GM12864 (cell line): Measurements from ENCODE around the gene KRT35.
"Not testable (repeated sequence)": the region's sequence is repeated elsewhere in the genome, so short reads cannot be mapped to it uniquely, and the experiment has no call there.

Experiments used
- DNase-seq: peaks from one replicate; pipeline ENCODE4 v3.0.0-alpha.2; 2011; ENCODE audit warnings: low read depth
- H3K4me3 ChIP-seq: 2 replicates; pipeline ENCODE4 v1.5.1; 2011; ENCODE audit warnings: mild to moderate bottlenecking, low read depth, low read length, control low read depth
- CTCF ChIP-seq: IDR thresholded peaks from 2 replicates; pipeline ENCODE4 v1.5.1; 2011; ENCODE audit warnings: low read depth, mild to moderate bottlenecking, moderate library complexity, low read length, control low read depth, inconsistent platforms; ENCODE audit errors: missing control alignments

Gene KRT35

GRCh38 chr17:41434415-41434814 lies 46.5 kb downstream of the KRT35 start:
- no peak for DNase-seq
- no peak for TF ChIP-seq CTCF
- H3K4me3 ChIP-seq: no peak overlapping the region

GRCh38 chr17:41434005-41434404 lies 46.9 kb downstream of the KRT35 start:
- no peak overlapping the region for H3K4me3 ChIP-seq
- no peak for DNase-seq
- TF ChIP-seq CTCF: no peak

- H3K4me3 ChIP-seq: no peak overlapping the region
- no peak for TF ChIP-seq CTCF
- DNase-seq: no peak
These were observed 47.4 kb downstream of the KRT35 start for GRCh38 chr17:41433586-41433985.

- not testable (repeated sequence) for DNase-seq, H3K4me3 ChIP-seq
These were observed 50.6 kb downstream of the KRT35 start for GRCh38 chr17:41430376-41430775.

- TF ChIP-seq CTCF: no peak
- no peak for DNase-seq
- H3K4me3 ChIP-seq: no peak overlapping the region
These were observed 51.3 kb downstream of the KRT35 start for GRCh38 chr17:41429667-41430066.

- no peak for TF ChIP-seq CTCF
- no peak for DNase-seq
- no peak overlapping the region for H3K4me3 ChIP-seq
These were observed 52.2 kb downstream of the KRT35 start for GRCh38 chr17:41428591-41429291.
